ENCODE results near the gene ZBTB7B.

The ZBTB7B gene

DNA sequence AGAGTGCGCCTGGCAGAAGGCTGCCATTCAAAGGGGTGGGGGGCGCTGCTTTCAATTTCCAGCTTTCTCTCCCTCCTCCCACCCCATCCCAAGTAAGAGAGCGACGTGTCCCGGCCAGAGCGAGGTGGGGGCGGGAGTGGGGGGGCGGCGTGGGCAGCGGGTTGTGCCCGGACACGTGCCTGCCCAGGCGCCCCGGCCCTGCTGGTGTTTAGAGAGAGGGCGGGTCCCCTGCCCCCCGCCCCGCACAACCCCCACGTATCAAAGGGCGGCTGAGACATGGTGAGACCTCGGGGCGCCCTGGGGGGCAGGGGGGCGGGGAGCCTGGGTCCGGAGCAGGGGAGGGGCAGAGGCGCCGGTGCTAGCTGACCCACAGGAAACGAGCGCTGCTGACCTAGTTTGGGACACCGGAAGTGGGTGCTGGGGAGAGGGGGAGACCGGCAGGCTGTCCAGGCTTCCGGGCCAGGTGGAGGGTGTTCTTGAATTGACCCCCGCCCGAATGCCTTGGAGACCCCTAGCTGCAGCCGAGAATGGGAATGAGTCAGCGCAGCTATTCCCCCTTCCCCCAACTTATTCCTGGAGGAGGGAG is 1.3 kb downstream of the ZBTB7B start:
- DNase-seq (ENCODE audit: low spot score): peak; percentile 56

DNA sequence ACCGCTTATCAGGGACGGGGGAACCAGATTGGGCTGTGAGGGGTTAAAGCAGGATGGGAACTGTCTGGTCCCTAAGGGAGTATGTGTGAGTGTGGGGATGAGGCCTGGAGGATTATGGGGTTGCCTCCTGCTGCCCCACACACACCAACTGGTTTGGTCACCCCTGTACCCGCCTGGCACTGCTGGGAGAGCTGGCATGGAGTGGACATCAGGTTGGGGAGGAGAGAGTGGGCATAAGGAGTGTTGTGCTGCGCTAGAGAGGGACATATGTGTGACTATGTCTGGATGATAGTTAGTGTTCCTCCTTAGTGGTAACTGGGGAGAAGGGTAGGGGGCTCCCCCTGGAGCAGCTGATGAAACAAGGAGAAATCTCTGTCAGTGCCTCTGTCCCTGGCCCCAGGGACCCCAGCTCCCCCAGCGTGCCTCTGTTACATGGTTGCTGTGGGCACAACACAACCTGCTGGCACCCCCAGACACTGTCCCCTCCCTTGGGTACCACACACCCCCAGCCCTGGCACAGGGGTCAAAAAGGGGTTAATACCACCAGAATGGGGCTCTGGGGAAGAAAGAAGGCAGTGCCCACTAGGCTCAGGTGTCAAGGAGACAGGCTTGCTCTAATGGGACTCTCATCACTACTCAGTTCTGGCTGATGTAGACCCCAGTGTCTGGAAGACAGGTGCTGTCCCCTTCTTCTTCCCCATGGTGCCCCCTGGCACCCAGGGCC is 1.9 kb downstream of the ZBTB7B start:
- no peak for DNase-seq (ENCODE audit: low spot score)

DNA sequence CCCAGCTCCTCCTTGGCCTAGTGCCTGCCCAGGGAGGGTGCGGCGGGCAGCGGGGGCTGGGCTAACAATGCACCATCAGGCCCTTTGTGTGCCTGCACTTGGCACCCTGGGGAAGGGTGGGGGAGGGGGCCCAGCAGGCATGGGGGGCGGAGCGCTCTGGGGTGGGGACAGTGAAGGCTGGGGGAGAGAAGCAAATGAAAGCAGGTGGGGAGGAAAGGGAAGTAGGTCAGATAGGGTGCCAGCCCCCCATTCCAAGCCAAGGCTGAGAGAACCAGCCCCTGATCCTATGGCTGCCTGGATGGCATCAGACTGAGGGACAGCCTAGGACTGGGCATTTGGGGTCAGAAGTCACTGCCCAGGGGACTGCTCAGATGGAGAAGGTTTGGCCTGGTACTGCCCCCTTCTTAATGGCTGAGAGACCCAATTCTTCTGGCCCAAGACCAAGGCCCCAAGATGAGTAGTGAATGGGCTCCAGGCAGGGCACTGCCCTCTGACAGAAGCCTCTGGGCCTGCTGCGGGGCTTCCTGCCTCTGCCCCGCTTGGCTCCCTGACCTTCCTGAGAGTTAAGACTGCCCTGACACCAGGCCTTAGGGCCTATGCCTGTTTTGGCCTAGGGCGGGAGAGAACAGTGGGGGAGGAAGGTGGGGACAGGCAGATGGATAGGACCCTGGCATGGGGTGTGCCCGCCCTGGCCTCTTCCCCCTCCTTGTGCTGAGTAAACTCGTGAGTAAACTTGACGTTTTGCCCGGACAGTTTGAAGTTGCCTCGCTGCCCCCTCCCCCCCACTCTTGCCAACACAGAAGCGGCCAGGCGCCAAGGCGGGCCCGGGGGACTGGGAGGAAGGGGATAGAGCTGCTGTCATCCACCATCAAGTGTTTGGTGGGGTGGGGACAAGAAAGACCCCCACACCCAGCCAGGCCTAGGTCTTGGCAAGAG is 2.7 kb downstream of the ZBTB7B start:
- no peak for DNase-seq (ENCODE audit: low spot score)

DNA sequence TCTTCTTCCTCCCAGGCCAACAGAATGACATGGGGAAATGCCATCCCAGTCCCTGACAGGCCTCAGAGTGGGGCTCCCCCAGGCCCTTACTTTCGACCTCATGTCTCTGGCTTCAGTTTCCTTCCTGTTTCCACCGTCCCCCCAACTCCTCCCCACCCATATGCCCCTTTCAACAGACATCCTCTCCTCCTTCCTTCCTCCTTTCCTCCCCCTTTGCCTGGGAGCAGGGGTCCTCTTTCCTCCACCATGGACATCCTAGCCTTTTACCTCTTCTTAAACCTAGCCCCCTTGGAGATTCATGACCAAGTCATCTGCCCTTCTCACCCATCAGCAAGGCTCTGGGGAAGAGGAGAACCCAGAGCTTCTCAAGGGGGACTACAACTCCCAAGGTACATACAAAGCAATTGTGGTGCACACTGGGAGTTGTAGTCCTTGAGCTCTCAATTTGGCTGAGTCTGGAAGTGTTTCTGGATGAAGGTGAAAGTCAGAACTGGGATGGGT is 4.0 kb downstream of the ZBTB7B start:
- no peak for DNase-seq (ENCODE audit: low spot score)

DNA sequence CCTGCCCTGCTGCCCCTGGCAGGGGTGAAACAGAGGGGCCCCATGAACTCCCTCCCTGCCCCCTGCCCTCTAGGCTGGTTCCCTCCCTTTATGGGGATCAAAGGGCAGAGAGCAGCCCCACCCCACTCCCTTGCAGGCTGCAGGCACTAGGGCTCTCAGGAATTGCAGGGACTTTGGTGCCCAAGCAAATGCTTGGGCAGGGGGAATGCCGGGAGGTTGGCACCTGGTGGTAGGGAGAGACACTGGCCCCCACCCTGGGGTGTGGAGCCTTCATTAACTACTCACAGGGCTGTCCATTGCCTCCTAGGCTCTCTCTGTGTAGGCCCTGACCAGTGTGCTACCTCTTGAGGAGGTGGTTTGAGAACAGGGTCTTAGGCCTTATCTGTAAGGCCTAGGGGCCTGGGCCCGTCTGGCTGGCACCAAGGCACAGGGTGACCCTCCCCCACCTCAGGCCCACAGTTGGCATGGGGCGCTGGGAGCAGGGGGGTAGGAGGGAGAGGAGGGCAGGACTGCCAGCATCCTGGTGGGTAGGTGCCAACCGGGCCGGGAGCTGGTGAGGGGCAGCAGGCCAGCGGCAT is 4.7 kb downstream of the ZBTB7B start:
- DNase-seq (ENCODE audit: low spot score): no peak

DNA sequence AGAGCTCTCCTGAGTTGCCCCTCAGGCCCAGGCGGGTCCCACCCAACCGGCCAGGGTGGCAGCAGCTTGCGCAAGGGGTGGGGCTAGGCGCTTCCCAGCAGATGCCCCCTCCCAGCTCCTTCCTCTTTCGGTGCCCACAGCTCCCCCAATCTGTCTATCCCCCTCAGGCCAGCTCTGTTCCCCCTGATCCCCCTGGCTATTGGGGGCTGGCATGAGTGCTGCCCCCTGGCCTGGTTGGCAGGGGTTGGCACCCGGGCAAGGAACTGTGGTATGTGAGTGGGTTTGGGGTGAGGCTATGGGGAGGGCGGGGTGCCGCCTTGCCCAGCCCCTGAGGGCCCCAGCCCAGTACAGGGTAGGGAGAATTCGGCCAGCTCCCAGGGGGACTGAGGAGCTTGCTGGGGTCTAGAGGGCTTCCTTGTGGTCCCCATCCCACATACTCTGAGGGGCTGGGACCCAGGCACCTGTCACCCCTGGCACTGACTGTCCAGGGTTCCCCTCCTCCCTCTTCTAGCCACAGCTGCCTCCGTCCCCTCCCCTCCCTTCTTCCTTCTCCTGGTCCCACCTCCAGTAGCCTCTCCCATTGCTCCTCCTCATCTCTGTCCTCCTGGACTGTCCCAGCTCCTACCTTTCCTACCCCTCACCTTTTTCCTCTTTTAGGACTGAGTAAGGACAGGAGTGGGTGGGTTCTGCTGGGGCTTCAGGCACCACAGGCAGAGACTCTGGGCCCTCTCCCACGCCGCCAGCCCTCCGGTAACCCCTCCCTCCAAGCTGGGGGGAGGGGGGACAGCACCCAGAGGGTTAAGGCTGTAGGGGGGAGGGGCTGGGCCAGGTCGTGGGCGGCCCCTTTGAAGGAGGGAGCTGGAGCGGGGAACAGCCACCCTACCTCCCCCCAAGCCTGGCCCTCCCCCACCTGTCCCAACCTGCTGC is 5.7 kb downstream of the ZBTB7B start:
- DNase-seq (ENCODE audit: low spot score): no peak

DNA sequence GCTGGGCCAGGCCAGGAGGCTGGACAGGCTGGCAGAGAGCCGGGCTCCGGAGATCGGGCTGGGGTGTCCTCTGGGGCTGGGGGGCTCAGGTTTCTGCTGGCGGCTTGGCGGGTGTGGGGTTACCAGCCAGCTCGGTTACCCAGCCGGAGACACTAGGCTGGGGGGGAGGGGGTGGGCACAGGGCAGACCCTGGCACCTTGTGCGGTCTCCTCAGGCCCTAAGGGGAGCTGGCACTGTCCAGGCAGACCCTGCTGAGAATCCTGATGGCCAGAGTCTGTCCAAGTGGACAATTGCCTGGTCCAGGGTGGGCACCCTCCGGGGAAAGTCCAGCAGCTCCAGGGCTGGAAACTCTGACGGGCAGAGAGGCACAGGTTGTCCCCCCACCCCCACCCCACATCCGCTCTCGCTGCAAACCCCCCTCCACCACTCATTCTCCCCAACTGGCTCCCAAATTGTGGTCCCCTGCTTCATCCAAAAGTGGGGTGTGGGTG is 6.7 kb downstream of the ZBTB7B start:
- no peak for DNase-seq (ENCODE audit: low spot score)

DNA sequence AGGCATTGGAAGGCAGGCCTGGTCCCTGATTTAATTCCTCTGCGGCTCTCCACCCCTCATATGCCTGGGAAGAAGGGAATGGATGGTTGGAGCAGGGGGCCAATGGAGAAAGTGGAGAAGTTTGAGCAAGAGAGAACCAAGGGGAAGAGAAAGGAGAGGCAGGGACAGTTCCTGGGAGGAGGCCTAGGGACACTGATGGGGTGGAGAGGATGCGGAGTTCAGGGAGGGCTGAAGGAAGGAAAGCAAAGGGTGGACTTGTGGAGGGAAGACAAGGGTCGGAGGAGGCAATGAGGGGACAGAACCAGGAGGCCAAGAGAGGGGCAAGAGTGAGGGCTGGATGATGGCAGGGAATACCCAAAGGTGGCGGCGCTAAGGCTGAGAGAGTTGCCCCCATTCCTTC is 7.1 kb downstream of the ZBTB7B start:
- DNase-seq (ENCODE audit: low spot score): no peak

DNA sequence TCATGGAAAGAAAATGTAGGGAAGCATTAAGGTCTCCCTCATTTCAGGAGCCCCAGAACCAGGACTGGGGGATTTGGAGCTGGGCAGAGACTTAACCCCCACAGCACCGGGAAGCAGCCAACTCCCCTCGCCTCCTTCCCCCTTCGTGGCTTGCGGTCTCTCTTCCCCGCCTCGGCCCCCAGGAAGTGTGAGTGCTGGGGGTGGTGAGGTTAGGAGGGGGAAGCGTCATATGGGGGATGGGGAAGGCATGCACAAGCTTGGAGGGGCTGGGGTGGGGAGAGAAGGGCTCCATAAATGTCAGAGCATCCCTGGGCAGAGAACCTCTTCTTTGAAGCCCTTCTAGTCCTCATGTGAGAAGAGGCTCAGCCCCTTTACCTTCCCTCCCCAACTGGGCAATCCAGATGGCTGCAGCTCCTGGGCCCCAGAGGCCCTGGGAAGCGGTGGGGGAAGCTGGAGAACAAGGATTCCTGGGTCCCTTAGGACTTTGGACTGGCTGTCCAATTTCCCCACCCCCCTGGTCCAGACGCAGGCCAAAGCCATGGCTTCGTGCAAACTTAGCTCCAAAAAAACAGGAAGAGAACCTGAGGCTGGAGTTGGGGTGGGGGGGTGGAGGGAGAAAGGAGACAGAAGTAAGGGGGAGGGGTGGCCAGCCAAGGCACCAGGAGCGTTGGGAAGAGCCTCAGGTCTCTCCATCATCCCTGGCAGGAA is 7.8 kb downstream of the ZBTB7B start:
- no peak for DNase-seq (ENCODE audit: low spot score)

DNA sequence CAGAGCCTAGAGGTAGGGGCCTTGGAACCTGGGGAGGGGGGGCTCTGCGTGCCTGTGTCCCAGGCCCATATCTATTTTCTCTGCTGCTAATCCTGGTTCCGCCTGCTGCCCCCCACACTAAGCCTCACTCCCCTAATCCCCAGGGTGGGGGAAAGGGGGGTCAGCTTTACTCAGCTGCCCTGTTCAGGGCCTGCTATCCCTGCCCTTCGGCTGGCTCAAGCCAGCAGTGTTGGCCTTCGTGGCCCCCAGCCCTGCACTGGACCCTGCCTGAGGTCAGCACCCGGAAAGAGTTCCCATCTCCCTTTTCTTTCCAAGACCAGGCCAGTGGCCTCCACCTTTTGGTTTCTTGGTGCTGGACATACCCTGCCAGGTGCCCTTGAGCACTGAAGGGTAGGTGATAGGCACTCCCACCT is 8.4 kb downstream of the ZBTB7B start:
- no peak for DNase-seq (ENCODE audit: low spot score)

DNA sequence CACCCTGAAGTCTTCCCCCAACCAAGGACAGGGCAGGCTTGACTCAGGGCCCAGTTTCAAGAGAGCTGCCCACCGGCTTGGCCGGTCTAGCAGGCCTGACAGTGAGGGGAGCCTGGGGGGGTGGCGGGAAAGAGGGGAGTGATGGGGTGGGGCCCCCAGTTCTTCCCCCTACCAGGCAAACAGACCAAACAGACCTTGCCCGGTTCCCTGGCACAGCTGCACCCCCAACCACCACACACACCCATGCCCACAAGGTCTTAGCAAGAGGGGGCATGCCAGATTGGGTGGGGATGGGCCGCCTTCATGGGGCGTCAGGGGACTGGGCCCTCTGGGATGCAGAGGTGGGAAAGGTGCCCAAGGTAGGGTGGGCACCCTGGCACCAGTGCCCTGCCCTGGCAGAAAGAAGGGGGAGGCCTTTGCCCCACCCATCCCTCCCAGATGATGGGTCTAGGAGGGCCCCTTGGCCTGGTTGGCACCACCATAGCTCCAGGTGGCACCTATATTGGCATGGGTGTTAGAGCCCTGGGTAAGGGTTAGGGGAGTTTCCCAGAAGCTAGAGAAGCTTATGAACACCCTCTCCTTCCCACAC is 8.9 kb downstream of the ZBTB7B start:
- no peak for DNase-seq (ENCODE audit: low spot score)

DNA sequence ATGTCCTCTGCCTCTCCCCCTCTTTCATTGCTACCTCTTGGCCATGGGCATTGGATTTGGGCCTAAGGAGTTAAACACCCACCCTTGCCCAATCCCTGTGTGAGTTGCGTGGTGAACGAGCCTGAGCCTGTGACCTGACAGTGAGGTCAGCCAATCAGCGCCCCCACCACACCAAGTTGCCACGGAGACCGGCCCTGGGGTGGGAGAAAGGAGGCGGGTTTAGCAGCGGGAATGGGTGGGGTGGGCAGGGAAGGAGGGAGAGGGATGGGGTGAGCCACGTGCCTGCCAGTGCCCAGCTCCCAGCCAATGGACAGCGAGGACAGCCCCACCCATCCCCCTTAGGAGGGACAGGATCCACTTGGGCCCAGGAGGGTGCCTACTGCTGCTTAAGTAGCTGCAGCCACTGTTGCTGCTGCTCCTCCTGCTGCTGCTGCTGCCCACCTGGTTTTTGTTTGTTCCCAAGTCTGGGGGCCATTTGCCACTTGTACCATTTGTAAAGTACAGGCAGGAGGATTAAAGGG is 9.5 kb downstream of the ZBTB7B start:
- DNase-seq (ENCODE audit: low spot score): no peak

DNA sequence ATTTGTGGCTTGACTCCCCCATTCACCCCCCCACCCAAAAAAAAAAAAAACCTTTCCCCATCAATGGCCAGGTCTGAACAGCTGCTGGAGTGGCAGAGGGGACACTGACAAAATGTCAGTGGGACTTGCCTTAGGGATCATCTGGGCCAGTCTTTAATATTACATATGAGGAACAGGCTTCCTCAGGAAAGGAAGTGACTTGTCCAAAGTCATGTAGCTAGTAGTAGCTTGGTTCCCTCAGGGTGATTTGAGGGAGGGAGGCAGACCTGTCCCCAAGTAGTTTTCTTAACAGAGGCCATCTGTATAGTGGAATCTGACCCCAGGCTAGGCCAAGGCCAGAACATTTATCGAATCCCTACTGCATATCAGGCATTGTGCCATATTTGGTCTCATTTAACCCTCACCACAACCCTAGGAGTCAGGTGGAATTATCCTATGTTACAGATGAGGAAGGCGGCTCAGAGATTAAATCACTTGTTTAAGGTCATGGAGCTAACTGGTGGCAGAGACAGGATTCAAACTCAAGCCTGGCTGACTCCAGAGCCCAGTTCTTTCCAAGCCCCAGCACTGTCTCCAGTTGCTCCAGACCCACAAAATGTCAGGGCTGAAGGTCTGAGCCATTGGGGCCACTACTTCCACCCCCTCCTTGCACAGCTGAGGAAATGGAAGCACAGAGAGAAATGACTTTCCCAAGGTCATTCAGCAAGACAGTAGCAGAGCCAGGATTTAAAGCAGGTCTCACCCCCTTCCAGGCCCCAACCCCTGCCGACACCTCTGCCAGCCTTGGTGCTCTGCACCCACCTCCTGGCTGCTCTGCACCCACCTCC is 10.4 kb downstream of the ZBTB7B start:
- no peak for DNase-seq (ENCODE audit: low spot score)

DNA sequence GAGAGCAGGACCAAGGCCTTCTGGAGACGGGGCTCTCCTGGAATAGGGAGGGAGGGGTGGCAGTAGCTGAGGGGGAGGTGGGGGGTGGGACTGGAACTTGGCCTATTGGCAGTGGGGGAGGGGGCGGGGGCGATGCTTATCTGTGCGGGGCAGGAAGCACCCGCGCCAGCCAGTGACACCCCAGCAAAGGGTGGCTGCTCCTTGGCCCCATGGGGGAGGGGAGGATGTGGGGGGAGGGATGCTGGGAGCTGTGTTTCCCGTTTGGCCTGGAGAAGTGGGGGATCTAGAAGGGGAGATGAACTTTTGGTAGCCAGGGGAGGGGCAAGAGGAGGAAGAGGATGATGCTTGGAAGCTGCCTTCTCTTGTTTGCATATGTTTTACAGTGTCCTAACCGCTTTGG is 11.0 kb downstream of the ZBTB7B start:
- DNase-seq (ENCODE audit: low spot score): no peak

DNA sequence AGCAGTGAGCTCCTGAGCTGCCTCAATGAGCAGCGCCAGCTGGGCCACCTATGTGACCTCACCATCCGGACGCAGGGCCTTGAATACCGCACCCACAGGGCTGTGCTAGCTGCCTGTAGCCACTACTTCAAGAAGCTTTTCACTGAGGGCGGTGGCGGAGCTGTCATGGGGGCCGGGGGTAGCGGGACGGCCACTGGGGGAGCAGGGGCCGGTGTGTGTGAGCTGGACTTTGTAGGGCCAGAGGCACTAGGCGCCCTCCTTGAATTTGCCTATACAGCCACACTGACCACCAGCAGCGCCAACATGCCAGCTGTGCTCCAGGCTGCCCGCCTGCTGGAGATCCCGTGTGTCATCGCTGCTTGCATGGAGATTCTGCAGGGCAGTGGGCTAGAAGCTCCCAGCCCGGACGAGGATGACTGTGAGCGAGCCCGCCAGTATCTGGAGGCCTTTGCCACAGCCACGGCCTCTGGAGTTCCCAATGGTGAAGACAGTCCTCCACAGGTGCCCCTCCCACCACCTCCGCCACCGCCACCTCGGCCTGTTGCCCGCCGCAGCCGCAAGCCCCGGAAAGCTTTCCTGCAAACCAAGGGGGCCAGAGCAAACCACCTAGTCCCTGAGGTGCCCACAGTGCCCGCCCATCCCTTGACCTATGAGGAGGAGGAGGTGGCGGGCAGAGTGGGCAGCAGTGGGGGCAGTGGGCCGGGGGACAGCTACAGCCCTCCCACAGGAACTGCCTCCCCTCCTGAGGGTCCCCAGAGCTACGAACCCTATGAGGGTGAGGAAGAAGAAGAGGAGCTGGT is 12.3 kb downstream of the ZBTB7B start:
- DNase-seq (ENCODE audit: low spot score): no peak

DNA sequence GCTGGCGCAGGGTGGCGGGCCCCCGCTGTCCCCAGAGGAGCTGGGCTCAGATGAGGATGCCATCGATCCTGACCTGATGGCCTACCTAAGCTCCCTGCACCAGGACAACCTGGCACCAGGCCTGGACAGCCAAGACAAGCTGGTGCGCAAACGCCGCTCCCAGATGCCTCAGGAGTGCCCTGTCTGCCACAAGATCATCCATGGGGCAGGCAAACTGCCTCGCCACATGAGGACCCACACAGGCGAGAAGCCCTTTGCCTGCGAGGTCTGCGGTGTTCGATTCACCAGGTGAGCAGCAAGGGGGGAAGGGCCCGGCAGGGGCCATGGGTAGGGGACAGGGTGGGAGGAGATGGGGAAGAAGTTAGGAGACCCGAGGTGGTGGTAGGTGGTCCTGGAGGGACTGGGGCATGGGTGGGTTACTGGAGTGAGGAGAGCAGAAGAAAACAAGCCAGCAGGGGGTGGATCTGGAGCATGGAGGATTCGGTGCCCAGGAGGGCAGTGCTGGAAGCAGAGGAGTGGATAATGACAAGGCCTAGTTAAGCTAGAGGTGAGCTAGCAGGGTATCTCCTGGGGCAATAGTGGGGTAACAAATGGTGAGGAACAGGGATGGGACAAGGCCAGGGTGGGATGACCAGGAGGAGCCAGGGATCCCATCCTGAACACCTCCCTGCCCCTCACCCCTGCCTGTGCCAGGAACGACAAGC is 13.1 kb downstream of the ZBTB7B start:
- no peak for DNase-seq (ENCODE audit: low spot score)

DNA sequence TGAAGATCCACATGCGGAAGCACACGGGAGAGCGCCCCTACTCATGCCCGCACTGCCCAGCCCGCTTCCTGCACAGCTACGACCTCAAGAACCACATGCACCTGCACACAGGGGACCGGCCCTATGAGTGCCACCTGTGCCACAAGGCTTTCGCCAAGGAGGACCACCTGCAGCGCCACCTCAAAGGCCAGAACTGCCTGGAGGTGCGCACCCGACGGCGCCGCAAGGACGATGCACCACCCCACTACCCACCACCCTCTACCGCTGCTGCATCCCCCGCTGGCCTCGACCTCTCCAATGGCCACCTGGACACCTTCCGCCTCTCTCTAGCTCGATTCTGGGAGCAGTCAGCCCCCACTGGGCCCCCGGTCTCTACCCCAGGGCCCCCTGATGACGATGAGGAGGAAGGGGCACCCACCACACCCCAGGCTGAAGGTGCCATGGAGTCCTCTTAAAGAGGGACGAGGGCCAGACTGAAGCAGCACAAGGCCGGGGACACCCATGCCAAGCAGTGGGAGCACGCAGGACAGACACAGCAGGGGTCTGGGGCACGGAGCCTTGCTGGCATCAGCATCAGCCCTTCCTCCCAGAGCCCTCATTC is 13.7 kb downstream of the ZBTB7B start:
- DNase-seq (ENCODE audit: low spot score): no peak
